ENCODE results near the gene TOMM40.
A peak's percentile ranks its signal among the peaks of the same experiment; 100 is the strongest.

DNA sequence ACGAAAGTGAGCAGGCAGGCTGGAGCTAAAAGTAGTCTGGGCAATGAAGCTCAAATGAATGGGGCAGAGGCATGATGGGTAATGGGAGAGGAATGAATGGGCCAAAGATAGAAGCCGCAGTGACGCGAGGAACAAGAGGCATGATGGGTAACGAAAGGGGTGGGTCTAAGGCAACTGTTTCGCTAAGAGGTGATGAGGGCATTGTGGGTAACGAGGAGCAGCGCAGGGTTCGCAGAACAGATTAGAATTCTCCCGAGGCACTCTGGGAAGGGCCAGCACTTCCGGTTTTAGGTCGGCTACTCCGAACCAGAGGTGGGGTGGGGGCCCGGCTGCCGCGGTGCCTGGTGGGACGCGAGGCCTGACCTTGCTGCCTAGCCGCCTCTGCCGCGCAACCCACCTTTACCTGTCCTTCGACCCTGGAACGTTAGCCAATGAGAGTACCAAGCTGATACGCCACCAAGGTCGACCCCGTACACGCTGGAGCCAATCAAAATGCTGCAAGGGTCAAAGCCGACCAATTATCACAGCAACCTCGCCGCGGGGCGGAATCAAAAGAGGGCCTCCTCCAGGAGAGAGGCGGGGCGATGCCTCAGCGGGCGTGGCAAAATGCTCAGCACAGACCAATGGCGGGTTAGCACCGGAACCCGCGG, 563 bp upstream of the TOMM40 start:
- TF ChIP-seq, protein P1, sequence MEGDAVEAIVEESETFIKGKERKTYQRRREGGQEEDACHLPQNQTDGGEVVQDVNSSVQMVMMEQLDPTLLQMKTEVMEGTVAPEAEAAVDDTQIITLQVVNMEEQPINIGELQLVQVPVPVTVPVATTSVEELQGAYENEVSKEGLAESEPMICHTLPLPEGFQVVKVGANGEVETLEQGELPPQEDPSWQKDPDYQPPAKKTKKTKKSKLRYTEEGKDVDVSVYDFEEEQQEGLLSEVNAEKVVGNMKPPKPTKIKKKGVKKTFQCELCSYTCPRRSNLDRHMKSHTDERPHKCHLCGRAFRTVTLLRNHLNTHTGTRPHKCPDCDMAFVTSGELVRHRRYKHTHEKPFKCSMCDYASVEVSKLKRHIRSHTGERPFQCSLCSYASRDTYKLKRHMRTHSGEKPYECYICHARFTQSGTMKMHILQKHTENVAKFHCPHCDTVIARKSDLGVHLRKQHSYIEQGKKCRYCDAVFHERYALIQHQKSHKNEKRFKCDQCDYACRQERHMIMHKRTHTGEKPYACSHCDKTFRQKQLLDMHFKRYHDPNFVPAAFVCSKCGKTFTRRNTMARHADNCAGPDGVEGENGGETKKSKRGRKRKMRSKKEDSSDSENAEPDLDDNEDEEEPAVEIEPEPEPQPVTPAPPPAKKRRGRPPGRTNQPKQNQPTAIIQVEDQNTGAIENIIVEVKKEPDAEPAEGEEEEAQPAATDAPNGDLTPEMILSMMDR (IDR thresholded peaks at IDR 0.05) = peak in 2 of 7 experiments; percentile 12 to 19
- peak; percentile 39 to 45 (median 45) for TF ChIP-seq POLR2A (IDR thresholded peaks at IDR 0.05)

All from body of pancreas (tissue), 4 donors.